Measurements from ENCODE around the gene HJV.
A peak's percentile ranks its signal among the peaks of the same experiment; 100 is the strongest.

The HJV gene

DNA sequence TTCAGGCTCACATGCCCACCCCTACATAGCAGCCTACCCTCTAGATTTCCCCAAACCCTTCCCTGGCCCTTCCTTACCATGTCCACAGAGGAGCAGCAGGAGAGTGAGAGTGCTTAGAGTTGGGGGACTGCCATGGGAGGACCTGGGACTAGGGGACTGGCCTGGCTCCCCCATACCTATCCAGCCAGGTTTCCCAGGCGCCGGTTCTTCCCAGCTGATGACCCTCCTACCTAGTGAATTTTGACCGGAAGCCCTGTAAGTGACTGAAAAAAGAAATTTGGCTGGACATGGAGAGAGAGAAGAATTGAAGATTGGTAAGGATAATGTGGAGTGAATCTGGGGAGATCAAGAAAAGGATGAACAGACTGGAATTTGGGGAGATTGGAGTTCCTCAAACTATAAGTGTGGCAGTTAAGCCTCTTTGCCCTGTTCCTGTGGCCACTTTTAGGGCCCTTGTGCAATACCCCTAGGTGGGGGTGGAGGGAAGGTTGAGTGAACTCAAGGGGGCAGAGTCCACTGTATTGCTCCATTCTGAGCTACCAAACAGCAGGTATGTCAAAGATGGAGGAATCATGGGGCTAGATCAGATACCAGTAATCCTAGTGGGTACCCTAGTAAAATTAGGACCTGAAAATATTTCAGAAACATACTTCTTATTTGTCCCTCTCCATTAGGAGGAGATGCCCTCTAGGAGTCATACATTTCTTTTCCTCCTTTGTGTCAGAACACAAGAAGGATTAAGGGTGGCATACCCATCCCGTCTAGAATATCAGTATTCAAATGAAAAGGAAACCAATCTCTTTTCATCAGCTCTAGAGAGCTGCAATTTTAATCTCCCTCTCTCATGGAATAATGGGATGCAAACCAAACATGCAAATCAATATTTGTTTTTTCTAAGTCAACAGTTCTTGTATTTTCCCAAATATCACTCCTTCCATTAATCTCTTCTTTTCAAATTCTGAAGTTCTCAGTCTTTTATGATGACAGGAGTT is 1.2 kb downstream of the HJV start:
- DNase-seq, result no peak

DNA sequence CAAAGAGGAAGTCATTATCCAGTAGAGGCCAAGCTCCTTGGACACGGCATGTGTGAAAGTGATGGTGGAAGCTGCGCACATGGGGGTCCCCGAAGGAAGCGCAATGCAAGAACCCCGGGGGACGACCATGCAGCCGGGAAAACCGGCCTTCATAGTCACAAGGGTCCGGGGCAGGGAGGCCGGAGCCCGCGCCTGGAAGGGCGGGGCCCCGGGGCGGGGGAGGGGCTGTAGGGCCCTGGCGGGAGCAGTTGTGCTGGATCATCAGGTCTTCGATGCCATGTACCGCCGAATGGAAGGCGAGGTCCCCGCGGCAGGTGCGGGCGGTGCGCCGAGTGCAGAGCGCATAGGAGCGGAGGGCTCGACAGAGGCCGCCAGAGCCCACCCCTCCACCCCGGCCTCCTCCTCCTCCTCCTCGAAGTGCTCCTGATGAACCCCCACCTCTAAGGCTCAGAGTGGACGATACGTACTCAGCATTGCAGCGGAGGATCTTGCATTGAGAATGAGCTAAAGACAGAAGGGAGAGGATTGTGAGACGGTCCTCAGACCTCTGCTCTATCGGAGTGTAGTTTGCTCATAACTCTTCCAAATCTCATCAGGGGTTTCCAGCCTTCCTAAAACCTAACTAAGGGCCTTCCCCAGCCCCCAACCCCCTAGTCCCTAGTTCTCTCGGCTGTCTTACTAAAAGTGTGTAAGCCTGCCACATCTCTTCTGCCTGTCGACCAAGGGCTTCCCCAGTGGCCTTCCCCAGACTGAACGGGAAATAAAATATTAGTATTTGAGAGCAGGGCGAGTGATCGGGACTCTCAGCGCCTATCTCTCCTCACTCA is 2.1 kb downstream of the HJV start:
- DNase-seq, result no peak

DNA sequence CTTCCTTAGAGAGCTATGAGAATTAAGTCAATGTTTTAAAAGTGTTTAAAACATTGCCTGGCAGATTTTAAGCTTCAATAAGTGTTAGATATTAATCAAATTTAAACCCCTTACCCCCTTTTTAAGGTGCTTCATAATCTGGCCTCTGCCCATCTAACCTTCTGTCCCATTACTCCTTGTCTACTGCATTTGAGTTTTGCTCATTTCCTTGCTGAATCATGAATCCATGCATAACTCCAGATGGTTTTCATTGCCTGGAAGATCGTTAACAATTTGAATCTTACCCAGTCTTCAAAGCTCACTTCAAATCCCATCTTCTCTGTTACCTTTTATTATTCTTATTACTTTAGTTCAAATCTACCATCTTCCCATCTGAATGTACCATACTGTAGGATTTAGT is 4.6 kb downstream of the HJV start:
- no peak for DNase-seq

DNA sequence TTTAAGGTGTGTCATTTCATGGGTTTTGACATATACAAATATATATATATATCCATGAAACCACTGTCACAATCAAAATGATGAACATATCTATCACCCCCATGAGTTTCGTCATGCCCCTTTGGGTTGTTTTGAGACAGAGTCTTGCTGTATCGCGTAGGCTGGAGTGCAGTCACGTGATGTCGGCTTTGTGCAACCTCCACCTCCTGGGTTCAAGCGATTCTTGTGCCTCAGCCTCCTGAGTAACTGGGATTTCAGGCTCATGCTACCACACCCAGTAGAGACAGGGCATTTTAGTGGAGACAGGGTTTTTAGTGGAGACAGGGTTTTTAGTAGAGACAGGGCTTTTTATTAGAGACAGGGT is 8.0 kb downstream of the HJV start:
- no peak for DNase-seq

DNA sequence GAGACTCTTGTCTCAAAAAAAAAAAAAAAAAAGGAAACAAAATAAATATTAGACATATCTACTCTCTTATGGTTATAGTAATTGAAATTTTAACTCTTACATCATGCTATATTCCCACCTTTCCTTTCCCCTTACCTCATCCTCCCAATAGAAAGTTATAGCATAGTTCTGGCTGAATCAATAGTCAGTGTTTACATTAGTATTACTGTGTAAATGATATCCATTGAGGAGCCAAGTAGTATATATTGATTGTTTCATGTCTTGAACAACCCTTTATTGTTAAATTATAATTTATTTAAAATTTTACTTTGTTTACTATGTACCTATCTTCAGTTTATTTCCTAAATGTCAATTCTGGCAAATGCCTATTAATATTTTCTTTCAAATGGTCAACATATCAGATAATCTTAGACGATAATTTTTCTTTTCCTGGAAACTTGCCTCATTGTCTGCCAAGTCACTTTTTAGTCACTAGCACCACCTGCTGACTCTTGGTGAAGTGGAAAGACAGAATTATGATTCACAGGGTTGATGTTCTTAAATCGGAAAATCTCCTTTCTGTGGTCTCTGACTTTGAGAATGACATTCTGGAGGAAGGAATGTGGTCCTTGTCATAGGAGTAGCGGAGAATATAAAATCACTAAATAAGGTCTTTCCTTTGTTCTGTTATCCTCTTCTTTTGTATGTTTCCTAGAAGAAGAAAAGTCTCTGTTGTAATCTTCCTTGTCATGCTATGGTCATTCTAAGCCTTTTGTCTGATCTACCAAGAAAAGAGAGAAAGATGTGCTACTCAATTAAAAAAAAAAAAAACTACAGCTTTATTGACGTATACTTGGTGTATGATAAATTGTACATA is 8.6 kb downstream of the HJV start:
- DNase-seq, result peak; percentile 72

DNA sequence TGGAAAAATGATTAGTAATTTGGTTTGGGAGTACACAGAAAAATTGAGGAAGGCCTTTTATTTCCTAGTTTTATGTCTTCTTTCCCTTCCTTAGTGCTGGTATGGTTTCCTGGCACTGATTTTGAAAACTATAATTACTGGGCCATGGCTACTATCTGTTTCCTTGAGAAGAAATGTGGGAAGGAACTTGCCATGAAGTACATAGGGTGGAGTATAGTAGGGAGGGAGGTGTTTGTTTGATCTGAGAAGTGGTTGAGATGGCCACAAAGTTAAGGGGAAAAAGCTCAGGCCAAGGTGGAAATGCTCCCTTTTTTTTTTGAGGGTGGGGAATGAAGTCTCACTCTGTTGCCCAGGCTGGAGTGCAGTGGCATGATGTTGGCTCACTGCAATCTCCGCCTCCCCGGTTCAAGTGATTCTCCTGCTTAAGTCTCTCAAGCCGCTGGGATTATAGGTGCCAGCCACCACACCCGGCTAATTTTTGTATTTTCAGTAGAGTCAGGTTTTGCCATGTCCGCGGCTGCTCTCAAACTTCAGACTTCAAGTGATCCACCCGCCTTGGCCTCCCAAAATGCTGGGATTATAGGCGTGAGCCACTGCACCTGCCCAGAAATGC is 11.3 kb downstream of the HJV start:
- no peak for DNase-seq

DNA sequence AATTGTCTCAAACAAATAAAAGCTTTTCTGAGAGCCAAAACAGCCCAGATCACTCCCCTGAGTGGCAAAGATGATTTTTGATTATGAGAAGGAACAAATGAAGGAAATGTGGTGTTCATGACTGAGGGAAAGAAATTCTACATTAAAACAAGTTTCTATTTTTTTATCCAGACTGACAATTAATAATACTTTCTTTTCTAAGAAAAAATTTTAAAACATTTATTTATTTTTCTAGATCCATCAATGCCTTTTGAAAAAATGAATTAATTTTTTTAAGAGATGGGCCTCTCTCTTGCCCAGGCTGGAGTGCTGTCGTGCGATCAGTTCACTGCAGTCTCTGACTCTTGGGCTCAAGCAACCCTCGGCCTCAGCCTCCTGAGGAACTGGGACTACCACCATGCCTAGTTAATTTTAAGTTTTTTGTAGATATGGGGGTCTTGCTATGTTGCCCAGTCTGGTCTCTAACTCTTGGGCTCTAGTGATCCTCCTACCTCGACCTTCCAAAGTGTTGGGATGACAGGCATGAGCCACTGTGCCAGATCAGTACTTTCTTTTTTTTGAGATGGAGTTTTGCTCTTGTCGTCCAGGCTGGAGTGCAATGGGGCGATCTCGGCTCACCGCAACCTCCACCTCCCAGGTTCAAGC is 13.9 kb downstream of the HJV start:
- no peak for DNase-seq

DNA sequence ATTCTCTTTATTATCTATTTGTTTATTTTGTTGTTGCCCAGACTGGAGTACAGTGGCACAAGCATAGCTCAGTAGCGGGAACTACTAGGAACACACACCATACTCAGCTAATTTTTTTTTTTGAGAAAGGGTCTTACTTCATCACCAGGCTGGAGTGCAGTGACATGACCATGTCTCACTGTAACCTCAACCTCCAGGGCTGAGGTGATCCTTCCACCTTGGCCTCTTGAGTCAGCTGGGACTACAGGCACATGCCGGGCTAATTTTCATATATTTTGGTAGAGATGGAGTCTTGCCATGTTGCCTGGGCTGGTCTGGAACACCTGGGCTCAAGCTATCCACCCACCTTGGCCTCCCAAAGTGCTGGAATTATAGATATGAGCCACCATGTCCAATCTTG is 19.8 kb downstream of the HJV start:
- DNase-seq, result no peak

DNA sequence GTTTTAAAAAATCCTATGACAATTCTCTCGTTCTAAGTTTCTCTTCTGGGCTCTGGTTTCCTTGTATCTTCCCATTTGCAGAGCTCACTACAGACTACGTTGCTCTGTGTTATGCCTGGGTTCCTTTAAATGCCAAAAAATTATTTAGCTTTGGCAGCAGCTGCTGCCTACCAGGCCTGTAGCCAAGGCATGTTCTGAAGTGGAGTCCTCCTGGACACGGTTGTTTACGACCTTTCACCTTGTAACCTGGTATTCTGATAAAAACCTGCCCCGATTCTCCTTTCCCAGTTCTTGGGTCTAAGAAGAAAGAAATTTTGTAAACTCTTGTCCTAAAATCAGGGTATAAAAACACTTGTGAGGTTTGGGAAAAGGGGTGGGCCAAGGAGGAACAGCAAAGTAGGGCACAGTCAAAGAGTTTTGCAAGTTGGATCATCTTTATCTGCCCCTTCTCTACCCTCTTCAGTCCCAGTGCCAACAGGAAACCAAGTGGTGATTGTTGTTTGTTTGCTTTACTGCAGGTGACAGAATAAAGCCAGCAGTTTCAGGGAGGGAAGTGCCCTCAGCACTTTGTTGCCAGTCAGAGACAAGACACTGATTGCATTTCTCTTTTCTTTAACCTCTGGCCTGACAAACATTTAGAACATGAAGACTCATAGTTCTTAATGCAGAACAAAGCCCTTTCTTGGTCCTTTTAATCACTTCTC is 22.1 kb downstream of the HJV start:
- DNase-seq, result peak; percentile 96

DNA sequence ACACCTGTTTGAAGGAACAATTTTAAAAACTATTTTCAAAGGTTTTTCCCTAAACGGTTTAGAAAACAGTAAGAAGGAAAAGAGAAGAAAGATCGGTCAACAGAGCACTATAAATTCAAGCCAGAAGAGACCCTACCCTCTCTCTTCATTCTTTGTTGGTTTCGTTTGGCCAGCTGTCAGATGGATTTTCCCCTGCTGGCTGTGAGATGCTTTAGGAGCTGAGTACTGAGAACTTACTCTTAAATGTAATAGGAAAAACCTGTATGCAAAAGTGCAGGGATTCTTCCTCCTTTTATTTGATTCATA is 23.9 kb downstream of the HJV start:
- DNase-seq, result peak; percentile 38

DNA sequence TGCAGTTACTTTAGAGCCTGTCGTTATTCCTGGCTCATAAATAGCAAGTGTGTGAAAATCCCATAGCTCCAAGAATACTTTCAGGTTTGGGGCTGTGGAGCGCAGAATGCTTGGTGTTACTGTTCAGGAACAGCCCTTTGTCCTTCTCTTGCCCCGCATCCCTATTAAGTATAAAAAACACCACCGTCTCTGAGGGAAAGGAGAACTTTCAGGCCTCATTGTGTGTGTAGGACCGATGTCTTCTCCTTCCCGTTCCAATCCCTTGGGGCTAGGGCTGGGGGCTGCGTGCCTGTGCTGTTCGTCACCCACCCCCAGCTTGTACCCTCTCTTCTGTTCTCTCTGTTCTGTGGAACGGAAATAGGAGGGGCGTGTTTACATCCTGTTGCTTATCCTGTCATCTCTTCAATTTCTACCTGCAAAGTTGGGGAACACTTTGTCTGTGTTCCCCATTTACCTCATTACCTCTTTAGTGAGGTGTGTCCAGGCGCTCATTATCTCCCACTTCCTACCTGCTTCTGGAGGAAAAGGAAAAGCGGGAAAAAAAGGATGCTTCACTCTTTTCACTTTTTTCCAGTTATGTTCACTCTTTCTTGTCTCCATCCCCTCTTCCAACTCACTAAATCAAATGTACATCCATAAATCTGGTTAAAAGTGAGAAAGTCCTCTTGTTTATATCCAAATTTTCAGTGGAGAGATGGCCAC is 24.4 kb downstream of the HJV start:
- DNase-seq, result peak; percentile 17

DNA sequence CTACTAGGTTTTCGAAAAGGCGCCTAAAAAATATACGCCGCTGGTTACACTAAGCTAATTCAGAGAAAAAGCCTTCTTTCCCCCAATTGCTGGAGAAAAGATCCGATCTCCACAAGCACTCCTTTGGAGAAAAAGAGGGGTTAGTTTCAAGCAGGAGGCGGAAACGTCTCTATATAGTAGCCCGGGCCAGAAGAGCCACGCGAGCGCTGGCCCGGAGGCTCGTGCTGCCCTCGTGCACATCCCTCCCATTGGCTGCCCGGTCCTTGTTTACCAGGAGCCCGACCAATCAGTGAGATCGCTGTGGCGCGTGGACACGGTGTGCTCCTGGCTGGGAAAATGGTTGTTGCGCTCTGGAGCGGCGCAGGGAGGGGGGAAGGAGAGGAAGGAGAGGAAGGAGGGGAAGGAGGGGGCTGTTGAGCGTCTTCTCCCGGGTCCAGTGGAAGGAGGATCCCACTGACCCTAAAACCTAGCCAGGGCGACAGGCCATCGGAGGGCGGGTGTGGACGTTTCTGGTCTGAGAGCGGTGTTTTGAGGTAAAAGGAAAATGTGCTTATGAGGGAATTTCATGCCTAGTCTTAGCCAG is 25.0 kb downstream of the HJV start, which contains the start of gene TXNIP:
Gene TXNIP, minus strand, starts transcription at position 147 of the 583 bp plus-strand sequence. CDS start 313 bp downstream, outside the sequence.
- DNase-seq, result peak; percentile 96

DNA sequence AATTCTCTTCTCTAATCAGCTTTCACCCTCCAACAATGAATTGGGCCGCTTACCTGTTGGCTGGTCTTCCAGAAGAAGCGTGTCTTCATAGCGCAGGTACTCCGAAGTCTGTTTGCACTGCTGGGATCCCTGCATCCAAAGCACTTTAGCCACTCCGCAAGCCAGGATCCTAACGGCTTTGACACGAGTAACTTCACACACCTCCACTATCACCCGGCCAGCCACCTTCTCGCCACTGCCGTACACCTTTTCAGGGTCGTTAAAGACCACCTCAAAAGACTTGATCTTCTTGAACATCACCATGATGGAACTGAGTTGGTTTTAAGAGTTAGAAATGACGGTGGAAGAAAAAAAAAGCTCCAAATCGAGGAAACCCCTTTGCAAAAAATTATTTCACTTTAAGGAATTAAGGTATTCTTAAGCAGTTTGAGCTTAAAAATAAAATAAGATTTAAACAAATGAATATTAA is 25.5 kb downstream of the HJV start:
- DNase-seq, result peak; percentile 54

DNA sequence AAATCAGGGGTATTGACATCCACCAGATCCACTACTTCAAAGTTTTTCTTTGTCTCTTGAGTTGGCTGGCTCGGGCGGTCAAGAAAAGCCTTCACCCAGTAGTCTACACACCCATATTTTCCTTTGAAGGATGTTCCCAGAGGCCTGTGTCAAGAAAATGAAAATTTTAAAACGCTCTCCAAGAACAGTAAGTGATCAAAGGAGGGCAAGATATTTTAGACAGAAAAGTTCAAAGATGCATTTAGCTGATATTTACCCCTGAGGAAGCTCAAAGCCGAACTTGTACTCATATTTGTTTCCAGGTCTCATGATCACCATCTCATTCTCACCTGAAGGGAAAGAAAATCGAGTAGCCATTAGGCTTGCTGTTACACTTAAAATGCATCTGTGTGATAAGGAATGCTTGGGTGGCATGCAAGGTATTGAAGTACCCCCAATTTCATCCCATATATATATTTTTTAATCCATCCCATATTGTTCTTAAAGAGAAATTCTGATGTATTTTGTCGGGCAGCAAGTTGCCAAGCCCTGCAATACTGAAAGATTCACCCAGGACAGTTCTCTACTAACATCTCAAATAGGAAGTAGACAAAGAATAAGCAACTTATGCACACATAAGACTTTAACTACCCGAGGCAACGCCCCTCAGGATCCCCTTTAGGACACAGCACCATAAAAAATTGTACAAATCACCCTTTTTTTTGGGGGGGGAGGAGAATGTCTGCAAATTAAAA is 26.2 kb downstream of the HJV start:
- DNase-seq, result no peak

DNA sequence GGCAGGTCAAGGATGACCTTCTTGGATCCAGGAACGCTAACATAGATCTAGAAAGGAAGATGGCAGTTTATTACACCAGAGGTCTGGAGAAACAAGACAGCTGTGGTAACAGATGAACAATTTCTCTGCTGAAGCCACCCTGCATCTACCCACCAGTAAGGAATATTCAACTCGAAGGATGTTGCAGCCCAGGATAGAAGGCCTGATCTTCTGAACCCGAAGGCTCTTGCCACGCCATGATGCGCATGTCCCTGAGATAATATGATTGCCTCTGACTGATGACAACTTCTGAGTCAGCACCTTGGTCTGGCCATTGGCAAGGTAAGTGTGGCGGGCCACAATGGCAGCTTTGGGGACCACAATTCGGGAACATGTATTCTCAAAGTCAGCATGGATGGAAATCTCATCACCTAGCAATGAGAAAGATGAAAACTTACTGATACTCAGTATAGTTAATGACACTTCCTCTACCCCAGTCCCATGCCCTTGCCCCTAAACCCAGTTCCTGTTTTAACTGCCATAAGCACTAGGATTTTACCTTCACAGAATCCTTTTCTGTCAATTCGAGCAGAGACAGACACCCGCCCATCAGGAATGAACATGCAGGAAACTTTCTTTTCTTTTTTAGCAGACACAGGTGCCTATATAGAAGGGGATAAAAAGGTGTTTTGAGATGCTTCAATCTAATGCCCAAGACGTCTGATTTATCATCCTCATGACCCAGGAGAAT is 27.0 kb downstream of the HJV start:
- no peak for DNase-seq

DNA sequence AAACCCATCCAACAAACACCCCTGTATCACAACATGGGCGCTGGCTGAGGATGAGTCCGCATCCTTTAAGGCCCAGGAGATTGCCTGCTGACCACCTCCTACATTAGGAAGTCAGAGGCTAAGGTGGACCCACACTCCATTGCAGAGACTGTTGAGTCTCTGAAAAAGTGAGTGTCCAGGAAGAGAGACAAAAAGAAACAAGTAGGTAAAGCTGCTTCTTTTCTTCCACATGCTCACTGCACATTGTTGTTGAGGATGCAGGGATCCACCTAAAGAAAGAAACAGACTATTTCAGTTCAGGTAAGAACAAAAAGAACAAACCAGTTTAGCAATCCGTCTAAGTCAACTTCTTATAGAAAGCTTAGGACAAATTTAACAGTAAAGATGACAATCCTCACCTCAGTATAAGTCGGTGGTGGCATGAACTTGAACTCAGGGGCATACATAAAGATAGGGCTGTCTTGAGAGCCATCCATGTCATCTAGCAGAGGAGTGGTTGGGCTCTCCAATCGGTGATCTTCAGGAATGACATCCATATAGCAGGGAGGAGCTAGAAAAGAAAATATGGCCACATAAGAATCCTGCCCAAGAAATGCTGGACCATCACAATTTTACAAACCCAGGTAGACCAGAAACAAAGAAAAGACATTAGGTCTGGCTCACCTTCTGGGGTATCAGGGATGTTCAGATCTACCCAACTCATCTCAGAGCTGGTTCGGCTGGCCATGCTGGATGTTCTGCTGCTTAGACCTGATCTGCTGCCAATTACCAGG is 27.7 kb downstream of the HJV start:
- DNase-seq, result no peak

DNA sequence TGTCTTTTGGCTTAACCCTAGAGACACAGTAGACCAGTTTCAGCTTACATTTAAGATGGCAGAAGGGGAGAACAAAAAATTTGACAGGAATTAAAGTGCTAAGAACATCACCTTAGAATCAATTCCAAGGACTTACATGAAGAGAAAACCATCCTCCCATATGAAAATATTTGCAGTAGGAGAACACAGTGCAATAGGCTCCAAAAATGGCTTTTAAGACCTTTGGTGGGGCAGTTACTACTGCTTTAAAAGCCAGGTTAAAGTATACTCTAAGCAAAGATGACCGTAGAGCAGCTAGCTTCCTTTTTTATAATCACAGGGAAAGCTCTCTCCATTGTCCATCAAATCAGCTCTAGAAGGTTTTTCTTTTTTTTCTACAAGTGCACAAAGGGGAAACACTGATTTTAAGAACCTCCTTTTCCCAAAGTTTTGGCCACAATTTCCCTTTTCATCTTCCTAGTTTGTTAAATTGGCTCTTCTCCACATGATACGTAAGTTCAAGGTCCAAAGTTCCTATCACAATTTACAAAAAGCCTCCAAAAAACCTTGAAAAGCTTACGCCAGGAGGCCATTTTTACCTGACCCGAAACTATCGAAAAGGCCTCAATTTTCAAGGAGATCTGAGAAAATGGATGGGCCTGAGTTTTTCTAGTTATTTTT is 28.4 kb downstream of the HJV start:
- no peak for DNase-seq
